ENCODE data around the gene COMMD7.

COMMD7 gene

GRCh38 chr20:32743237-32744112 is at the start of gene COMMD7:
Gene COMMD7 (minus strand): TSS chr20:32743467. CDS start chr20:32743391, 76 bp downstream.
- peak; percentile 49 to 75 for DNase-seq

- no peak for DNase-seq
Measured at GRCh38 chr20:32792731-32793458, 49.6 kb upstream of the COMMD7 start.

- DNase-seq = no peak
Measured at GRCh38 chr20:32792316-32792715, 49.0 kb upstream of the COMMD7 start.

DNA sequence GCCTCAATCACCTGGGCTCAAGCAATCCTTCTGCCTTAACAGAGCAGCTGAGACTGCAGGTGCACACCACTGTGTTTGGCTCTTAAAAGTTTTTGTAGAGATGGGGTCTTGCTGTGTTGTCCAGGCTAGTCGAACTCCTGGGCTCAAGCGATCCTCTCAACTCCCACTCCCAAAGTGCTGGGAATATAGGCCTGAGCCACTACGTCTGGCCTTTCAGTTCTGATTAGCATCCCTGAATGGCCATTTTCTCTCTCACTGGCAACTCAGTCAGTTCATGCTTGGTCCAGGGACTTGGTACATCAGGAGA is 47.4 kb upstream of the COMMD7 start:
- no peak for DNase-seq

- peak; percentile 47 to 83 for DNase-seq
Measured at GRCh38 chr20:32789896-32790750, 46.9 kb upstream of the COMMD7 start.

DNA sequence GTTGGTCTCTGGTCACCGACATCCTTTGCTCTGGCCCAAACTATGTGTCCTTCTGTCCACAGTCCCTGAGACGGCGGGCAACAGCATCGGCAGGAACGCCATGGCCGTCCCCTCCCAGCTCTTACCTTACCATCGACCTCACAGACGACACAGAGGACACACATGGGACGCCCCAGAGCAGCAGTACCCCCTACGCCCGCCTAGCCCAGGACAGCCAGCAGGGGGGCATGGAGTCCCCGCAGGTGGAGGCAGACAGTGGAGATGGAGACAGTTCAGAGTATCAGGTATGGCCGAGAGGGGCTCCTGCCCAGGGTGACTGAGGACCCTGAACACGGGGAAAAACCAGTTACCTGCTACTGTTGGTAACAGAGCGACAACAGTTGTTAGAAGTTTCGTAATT is 43.9 kb upstream of the COMMD7 start:
- DNase-seq = no peak

GRCh38 chr20:32786059-32786760 is 42.9 kb upstream of the COMMD7 start:
- no peak for DNase-seq

DNA sequence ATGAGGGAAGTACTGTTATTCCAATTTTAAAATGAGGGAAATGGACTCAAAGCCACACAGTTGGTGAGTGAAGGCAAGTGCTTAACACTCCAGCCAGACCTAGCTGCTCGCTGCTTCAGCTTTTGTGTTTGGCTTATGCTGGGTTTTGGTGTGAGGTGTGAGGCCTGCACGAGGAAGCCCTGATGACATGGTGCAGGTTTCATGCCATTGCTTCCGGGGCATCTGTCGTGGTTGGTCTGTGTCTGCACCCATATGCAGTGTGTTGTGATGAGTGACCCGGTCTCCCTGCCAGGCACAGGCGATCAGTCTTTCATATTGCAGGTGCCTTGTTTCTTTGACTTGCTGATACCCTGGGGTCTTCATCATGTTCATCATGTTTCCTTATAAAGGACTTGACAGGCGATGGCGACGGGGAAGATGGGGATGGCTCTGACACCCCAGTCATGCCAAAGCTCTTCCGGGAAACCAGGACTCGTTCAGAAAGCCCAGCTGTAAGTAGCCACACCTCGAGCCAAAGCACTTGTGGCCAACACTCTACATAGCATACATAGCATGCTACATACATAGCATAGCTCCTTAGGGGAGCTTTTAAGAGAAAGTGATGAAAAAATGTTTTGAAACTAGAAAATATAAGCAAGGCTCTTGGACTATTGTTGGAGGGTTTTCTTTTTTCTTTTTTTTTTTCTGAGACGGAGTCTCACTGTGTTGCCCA is 41.3 kb upstream of the COMMD7 start:
- DNase-seq = no peak

GRCh38 chr20:32780749-32781655 is 37.7 kb upstream of the COMMD7 start:
- DNase-seq = no peak

DNA sequence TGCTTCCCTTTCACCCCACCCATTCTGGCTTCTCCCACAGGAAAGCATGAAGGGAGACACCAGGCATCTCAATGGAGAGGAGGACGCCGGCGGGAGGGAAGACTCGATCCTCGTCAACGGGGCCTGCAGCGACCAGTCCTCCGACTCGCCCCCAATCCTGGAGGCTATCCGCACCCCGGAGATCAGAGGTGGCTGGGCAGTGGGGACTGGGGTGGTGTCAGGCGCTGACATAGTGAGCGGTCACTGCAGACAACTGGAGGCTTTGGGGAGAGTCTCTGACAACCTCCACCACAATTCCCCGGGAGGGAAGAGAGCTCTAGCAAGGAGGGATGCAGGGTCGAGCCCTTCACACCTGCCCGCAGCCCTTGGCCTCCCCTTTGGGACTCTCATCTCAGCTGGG is 37.0 kb upstream of the COMMD7 start:
- DNase-seq = no peak

DNA sequence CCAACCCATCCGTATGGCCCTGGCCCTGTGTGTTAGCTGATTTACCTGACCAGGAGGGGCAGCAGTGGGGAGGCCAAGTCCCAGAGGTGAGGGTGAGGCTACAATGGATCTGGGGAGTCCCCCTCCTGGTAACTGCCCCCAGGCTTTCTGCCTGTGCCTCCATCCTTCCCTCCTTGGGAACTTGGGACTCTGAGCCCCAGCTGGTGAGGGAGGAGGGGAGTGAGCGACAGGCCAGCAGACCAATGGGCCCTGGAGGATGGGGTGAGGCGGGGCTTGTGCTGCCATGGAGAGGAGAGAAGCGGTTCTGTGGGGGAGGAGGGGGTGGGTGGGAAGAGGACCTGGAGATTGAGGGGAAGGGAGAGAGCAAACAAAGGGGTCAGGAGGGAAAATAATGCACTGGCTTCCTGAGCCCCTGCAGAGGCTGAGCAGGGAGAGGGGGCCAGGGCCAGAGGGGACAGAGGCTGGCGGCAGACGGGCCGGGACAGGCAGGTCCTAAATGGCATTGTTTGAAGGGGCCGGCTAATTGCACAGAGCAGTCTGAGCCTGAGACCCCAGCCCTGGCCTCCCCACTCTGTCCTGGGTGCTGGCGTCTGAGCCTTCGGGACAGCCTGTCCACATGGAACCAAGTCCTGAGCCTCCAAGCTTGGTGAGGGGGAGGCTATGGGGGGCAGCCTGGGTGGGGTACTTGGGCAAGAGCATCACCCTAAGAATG is 36.4 kb upstream of the COMMD7 start:
- no peak for DNase-seq

GRCh38 chr20:32777177-32777956 is 34.1 kb upstream of the COMMD7 start:
- DNase-seq = no peak

- peak in 1 of 2 donors; percentile 61 for DNase-seq
Measured at GRCh38 chr20:32775336-32775991, 32.2 kb upstream of the COMMD7 start.

- DNase-seq = no peak
Measured at GRCh38 chr20:32773855-32774254, 30.6 kb upstream of the COMMD7 start.

GRCh38 chr20:32773223-32773622 is 30.0 kb upstream of the COMMD7 start:
- no peak for DNase-seq

DNA sequence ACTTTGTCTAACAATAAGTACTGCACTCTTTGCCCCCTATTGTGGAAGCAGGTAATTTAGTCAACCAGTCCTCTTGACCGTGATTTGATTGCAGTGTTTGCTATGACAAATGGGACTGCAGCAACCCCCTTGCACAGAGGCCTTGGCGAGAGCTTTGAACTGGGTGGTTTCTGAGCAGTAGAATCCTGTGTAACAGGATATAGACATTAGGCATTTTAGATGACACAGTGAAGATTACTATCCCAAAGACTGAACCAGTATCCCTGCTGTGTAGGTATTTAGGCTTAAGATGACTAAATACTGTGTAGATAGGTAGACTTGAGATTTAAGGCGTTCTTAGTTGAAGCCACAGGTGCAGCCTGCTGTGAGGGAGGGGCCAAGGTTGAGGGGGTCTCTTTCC is 28.8 kb upstream of the COMMD7 start:
- no peak for DNase-seq

DNA sequence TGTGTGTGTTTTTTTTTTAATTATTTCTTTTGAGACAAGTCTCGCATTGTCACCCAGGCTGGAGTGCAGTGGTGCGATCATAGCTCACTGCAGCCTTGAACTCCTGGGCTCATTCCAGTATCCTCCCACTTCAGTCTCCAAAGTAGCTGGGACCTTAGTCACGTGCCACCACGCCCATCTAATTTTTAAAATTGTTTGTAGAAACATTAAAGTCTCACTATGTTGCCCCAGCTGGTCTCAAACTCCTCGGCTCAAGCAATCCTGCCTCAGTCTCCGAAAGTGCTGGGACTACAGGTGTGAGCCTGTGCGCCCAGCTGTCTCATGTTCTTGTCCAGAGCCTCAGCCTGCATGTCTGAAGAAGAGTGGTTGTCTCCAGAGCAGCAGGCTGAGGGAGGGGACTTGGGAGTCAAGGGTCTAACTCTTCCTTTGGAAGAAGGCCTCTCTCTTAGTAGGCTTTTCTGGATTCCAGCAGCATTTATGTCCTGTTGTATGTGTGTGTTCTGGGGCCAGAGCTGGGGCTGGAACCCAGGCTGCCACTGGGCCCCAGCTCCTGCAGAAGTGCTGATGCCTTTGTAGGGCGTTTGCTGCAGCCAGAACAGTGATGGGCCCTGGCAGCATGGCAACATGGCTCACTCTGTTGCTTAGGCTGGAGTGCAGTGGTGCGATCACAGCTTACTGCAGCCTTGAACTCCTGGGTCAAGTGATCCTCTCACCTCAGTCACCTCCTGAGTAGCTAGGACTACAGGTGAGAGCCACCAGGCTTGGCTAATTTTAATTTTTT is 24.3 kb upstream of the COMMD7 start:
- DNase-seq = no peak

Data from inflammatory macrophage treated with lipopolysaccharide for 1 hour (primary cell).